SK-N-SH treated with all-trans-retinoic acid at 6 μM for 48 hours (cell line): ENCODE results near the gene MCRIP2.

Experiments used
- ARNTL ChIP-seq: fragments of 450-650 bp; formaldehyde crosslinking; IDR thresholded peaks from 2 replicates; pipeline ENCODE4 v1.5.0; 2020; ENCODE audit warnings: low read depth, mild to moderate bottlenecking, moderate library complexity, borderline replicate concordance
- BACH2 ChIP-seq: fragments of 250-450 bp; sonication (Bioruptor Pico); IDR thresholded peaks from 2 replicates; pipeline ENCODE4 v1.9.0; 2021; ENCODE audit warnings: mild to moderate bottlenecking, borderline replicate concordance
- CREB5 ChIP-seq: fragments of 250-450 bp; sonication (Bioruptor Pico); IDR thresholded peaks from 2 replicates; pipeline ENCODE4 v1.5.1; 2020; ENCODE audit warnings: low read depth, mild to moderate bottlenecking, moderate library complexity
- PATZ1 ChIP-seq: fragments of 250-450 bp; sonication (Bioruptor Pico); IDR thresholded peaks from 2 replicates; pipeline ENCODE4 v1.8.0; 2020; ENCODE audit warnings: mild to moderate bottlenecking, moderate library complexity, borderline replicate concordance
- RARB ChIP-seq: fragments of 250-450 bp; sonication (Bioruptor Pico); IDR thresholded peaks from 2 replicates; pipeline ENCODE4 v1.8.0; 2021; ENCODE audit warnings: mild to moderate bottlenecking, moderate library complexity

- TF ChIP-seq PATZ1 = no peak
- no peak for TF ChIP-seq BACH2 (CRISPR knock-in tag)
- TF ChIP-seq CREB5 = no peak
- TF ChIP-seq RARB = no peak
- no peak for TF ChIP-seq ARNTL
Observed at GRCh38 chr16:658679-659571, 17.3 kb downstream of the MCRIP2 start.
